ENCODE results near the gene IFT172.
"Not testable (repeated sequence)": the region's sequence is repeated elsewhere in the genome, so short reads cannot be mapped to it uniquely, and the experiment has no call there.

IFT172 gene

DNA sequence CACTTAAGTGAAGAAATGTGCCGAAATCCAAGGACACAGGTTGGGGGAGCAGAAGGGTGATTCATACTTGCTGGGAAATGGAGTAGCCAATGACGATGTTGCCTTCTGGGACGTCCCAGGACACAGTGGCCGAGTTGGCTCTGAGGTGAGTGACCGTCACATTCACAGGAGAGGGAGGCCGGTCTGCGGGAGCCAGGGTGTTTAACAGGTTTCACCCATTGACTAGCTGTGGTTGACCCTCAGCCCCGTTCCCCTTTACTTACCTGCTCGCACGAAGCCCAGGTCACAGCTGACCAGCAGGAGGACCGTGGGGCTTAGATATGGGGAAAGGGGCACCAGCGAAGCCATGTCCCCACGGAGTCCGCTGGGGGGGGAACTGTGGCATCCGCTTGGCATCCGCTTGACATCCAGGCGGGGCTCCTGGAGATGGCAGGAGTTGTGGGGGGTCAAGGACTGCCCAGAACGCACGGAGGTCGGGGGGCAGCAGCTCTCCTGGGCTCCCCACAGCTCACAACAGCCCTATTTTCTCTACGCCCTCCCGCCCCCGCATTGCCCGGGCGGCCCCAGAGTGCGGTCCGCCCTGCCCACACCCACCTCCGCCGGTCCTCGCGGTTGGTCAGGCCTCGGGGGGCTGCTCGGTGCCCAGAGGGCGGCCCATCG is 4.9 kb upstream of the IFT172 start:
- no peak for DNase-seq

DNA sequence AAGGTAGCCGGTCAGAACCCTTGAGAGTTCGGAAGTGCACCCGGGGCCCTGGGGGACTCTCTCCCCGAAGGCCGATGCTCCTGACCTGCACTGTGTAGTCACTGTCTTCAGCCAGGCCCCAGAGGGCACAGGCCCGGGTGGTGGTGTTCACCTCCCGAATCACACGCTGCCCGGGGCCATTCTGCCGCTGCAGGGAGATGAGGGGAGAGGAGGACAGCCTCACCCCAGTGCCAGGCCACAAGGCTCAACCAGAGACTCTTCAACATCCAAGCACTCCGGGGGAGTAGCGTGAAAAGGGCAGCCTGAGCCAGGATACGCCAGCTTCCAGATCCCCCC is 4.4 kb upstream of the IFT172 start:
- no peak for DNase-seq

DNA sequence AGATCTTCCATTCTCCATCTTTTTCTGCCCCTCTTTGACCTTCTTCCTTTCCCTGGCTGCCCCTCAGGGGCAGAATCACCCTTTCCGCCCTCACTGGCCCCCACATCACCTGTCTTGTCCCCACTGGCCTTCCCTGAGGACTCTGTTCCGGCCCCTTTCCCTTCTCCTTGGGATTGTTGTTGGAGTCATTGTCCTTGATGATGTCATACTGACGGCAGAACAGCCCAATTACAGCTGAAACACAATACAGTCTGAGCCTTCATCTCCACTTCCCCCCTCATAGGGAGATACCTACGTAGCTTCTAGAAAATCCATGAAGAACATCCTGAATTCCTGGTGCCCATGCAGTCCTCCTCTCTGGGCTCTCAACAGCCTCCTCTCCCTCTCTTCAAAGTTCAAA is 3.0 kb upstream of the IFT172 start:
- no peak for DNase-seq

DNA sequence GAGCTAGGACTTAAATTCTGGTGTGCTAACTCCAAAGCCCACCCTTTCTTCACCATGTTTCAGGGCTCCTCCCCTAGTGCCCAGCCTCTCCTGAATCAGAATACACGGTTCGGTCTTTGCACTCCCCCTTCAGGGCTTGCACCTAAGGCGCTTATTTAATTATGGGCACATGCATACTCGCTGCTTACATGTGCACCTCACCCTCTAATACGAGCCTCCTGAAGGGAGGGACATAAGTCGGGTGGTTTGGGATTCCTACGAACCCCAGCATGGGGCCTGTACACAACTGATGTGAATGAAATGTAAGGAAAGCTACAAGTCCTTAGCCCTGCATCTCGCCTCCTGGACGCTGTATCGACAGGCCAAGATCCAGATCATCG is 435 bp downstream of the IFT172 start:
- no peak for DNase-seq

DNA sequence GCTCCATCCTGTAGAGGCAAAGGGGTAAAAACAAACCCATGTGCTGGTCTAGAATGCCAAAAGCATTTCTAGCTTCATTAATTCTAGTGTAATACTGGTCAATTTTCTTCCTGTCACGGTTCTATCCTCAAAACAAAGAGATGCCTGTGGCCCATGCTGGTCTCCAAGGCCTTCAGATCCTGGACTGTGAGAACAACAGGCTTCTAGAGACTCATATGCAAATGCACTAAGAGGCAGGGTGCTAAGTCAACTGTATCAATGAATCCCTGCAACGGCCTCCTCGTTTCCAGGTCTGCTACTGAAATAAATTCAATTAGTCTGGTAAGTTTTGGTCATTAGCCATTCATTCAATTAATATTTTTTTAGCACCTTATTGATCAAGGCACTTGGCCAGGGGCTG is 4.0 kb downstream of the IFT172 start:
- no peak for DNase-seq

DNA sequence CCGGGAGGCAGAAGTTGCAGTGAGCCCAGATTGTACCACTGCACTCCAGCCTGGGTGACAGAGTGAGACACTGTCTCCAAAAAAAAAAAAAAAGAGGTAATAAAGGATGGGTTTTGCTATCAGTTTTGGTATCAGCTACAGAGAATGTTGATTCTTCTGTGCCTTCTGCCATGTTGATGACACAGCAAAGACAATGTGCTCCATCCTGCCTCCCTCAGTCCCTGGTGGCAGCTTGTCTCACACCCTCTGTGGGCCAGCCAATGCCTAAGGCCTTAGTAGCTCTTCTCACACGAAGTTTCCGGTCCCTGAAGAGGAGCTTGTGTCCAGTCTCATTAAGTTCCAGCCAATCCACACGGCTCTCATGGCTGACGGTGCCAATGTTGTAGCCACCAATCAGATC is 17.6 kb downstream of the IFT172 start:
- no peak for DNase-seq

DNA sequence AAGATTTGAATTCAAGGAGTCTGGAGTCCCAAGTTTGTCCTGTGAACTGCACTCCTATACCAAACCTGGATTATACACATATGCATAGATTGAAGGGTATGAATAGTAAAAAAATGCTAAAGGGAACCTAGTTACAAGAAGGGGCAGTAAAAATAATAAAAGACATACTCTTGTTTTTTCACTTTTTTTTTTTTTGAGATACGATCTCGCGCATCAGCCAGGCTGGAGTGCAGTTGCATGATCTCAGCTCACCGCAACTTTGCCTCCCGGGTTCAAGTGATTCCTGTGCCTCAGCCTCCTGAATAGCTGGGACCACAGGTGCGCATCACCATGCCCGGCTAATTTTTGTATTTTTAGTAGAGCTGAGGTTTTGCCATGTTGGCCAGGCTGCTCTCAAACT is 25.1 kb downstream of the IFT172 start:
- no peak for DNase-seq

DNA sequence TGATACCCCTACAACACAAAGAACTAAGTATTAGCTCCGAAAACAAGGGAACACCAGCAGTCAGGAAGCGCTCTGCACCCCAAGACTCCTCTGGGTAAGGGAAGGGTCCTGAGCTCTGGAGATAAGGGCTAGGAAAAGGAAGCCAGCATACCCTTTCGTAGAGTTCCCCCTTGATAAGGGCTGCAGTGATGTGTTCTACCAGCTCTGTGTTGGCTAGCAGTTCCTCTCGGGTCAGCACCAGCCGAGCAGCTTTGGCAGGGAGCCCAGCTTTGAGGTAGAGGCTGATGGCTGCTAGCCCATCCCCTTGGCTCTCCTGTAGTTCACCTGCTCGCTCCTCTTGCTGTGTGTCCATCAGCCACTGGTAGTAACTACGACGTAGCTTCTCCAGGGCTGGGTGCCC is 28.4 kb downstream of the IFT172 start:
- no peak for DNase-seq

DNA sequence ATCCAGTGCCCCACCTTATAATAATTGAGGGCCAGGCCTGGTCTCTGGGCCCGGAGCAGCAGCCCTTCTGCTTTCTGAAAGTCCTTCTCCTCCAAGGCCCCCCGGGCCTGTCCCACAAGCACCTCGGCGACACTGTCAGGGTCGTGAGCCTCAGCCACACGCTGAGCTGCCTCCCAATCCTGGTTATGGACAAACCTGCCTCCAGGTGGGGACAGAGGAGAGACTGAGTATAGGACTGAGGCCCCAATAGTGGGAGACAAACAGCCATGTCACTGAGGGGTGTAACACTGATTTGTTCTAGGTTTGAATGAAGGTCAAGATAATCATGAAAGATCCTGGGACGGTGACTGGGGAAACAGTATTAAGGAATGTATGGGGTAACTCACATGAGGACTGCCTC is 35.6 kb downstream of the IFT172 start:
- DNase-seq = no peak

DNA sequence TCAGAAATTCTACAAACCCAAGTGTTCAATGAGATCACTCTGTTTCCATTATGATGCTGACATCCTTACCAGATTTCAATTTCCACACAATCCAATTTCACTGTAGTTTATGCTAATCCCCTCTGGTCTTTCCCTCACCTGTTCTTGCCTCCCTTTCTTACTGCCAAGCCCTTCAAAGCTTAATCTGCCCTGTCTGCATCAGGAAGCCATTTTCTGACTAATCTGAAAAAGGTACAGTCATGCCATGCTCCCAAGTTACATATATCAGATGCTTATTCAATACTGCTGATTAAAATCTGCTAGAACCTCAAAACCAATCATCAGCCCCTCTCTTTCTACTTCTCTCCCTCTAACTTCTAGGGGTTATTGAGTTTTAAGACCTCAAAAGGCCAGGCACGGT is 38.4 kb downstream of the IFT172 start:
- DNase-seq = no peak

DNA sequence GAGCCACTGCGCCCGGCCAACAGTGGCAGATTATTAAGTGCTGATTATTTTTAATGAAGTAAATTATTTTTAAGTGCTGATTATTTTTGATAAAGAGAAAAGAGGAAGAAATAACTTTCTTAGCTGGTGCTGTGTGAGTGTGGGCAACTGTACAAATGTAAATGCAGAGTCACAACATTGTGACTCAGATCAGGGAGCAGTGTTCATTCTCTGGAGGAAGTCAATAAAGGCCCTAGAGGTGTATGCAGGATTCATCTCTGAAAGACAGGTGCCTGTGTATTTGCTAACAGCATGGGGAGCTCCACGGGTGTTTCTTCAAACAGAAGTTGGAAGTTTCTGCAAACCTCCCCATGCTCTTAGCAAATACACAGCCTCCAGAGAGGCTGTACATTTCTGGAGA is 41.2 kb downstream of the IFT172 start:
- DNase-seq = no peak

DNA sequence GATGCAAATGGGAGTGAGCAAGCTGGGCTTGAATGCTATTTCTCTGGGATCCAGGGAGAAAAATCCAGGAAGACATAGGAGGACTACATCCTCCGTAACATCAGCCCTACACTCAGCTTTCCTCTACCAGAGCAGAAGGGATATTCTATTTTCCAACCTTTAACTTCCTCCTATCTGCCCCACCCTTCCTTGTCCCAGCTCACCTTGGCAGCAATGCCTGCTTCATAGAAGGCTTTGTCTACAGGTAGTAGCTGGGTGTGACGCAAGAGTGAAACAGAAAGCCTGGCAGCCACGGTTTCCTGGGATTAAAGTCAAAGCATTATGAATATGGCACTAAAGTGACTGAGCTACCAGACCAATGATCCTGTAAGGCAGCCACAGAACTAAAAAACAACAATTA is 43.5 kb downstream of the IFT172 start:
- no peak for DNase-seq

DNA sequence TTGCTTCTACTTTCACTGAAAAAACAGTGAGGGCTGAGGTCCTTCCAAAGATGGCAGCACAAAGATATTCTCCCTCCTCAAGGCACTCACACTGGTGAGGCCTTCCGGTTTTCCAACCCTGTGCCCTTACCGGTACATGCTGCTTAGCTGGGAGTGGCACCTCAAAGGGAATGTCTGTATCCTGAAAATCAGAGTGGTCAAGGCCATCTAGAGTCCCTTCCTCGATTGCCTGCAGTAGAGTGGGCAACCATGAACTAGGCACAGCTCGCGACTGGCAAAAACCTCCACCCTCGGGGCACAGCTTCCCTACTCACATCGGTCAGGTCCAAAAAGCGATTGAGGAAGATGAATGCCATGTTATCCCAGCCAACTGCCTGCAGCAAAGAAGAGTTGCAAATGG is 43.9 kb downstream of the IFT172 start:
- no peak for DNase-seq

DNA sequence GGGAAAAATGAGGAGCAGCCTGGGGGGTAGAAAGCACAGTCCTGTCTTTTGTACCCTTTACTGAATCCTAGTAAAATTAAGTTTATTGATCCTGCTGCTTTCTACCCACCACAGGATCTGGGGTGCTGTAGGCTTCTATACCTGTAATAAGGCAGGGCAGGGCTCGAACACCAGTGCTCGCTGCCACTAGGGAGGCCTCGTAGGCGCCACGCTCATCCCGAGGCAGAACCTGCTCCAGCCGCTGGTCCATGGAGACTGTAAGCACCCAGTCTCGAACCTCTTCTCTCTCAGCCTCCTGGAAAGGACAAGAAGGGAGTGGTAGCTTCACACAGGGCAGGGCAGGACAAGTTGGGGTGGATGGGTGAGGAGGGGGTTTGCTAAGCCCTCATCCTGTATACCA is 44.4 kb downstream of the IFT172 start:
- no peak for DNase-seq

DNA sequence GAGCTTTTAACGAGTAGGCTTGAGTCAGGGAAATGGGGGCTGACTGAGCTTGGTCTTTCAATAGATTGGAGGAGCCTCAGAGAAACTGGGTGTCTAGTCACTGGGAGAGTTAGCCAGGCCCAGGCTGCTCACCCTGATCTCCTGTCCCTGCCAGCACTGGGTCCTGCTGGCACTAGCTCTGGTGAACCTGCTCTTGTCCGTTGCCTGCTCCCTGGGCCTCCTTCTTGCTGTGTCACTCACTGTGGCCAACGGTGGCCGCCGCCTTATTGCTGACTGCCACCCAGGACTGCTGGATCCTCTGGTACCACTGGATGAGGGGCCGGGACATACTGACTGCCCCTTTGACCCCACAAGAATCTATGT is 46.6 kb downstream of the IFT172 start:
- DNase-seq = no peak

DNA sequence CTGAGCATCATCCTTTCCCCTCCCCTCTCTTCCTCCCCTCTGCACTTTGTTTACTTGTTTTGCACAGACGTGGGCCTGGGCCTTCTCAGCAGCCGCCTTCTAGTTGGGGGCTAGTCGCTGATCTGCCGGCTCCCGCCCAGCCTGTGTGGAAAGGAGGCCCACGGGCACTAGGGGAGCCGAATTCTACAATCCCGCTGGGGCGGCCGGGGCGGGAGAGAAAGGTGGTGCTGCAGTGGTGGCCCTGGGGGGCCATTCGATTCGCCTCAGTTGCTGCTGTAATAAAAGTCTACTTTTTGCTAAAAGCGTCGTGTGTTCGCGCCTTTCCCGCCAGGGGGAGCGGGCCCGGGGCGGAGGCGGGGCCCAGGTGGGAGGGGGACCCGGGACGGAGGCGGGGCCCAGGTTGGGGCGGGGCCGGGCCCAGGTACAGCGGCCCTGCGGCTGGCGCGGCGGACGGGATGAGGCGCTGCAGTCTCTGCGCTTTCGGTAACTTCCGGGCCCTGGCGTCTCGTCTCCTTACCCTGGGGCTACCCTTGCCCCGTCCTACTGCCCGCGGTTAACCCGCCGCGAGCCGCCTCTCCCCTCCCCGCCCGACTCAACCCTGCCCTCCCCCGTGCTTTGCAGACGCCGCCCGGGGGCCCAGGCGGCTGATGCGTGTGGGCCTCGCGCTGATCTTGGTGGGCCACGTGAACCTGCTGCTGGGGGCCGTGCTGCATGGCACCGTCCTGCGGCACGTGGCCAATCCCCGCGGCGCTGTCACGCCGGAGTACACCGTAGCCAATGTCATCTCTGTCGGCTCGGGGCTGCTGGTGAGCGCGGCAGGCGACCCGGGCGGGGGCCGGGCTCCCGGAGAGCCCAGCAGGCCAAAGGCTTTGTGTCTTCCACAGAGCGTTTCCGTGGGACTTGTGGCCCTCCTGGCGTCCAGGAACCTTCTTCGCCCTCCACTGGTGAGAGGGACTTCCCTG is 47.3 kb downstream of the IFT172 start, which contains the start of gene KRTCAP3:
Gene KRTCAP3, plus strand, starts transcription at position 424 of the 962 bp plus-strand sequence. Its CDS starts 32 bp downstream, at position 456.
- DNase-seq = no peak

DNA sequence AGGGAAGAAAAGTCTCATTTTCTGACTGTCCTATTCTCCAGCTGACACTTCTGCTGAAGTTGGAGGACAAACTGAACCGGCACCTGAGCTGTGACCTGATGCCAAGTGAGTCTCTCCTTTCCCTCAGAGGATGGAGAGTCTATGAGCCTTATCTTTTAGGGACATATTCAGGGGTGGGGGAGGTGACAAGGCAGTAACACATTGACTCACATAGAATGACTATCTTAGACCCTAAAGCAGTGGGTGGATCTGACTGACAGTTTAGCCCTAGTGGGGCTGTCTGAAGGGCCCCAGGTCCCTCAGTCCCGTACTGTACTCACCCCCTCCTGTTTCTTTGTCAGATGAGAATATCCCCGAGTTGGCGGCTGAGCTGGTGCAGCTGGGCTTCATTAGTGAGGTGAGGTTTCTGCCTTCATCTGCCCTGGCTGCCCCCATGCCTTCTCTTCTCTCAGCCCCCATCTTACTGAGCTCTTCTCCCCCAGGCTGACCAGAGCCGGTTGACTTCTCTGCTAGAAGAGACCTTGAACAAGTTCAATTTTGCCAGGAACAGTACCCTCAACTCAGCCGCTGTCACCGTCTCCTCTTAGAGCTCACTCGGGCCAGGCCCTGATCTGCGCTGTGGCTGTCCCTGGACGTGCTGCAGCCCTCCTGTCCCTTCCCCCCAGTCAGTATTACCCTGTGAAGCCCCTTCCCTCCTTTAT is 48.2 kb downstream of the IFT172 start:
- DNase-seq = no peak

DNA sequence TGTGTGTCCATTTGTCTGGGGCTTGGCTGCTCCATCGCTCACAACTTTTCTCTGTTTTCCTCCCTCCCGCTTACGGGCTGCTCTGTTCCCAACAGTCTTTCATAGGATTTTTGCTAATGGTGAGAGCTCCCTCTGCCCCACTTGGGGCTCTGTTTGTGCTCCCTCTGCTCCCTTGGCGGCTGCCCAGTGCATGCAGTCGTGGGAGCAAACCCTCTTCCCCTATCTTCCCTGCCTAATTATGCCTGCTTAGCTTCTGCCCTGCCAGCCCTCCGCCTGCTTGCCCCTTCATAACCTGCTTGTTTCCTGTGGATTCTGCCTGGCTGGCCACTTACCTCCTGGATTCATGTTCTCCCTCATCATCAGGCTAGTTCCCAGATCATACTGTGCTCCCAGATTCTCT is 53.9 kb downstream of the IFT172 start:
- DNase-seq = no peak

DNA sequence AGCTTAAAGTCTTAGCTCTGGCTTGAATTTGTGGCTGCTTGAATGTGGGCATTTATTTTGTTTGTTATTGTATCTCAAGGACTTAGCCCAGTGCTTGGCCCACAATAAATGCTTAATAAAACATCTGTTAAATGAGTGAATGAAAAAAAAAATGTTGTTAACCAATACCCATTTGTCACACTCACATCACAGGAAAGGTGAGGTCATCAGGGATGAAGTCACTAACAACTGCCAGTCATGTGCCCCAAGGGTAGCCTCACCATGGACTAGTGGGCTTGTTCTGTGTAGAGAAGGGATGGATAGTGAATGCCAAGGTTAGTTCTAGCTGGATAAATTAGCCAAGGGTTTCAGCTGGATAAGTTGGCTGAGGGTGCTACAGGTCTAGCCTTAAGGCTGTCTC is 58.1 kb downstream of the IFT172 start:
- no peak for DNase-seq

DNA sequence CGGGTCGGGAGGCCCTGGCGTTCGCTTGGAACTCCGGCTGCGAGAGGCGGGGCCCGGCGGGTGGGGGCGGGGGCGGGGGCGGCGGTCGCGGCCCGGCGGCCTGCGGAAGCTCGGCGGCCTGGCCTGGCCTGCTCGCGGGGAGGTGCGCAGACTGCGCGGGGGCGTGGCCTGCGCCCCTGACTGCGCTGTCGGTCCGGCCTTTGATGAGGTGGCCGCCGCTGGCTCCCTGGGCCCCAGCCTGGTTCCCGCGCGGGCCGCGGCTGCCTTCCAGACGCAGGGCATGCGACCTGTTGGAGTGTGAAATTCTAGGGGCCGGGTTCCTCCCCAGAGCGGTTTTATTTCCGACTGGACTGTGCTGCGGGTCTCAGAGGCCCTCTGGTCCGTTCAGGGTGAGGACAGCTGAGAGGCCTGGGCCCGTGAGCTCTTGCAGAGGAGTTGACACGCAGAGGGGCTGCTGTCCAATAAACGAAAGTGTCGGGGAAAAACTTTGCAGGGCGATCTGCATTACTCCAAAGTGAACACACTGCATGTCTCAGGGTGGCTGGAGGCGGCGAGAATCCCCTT is 60.5 kb downstream of the IFT172 start:
- peak; percentile 80 for DNase-seq

DNA sequence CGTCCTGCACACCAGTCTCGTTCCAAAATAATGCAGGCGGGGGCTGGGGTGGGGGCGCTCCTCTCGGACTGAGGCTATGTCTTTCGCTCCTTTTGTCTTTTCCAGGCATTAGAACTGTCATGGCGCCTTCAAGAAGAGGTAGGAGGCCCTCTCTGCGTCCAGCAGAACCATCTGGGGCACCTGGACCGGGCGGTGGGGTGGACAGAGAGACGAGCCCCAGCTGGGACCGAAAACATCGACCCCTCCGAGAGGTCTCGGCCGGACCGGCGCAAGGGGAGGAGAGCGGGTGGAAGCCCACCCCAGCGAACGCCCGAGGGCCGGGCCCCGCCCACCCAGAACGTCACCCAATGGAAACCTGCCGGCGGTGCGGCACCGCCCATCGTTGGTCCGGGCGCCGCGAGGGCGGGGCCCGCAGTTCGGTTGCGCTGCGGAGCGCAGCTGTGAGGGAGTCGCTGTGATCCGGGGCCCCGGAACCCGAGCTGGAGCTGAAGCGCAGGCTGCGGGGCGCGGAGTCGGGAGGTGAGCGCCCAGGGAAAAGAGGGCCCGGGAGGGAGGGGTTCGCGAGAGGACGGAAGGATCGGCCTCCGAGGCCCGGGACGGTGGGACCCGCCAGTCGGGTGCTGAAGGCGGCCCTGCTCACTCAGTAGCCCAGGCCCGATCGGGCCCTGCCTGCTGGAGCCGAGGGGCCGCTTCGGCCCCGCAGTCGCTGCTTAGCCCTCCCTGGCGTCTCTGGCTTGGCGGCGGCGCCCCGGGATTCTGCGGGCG is 61.1 kb downstream of the IFT172 start, which contains the start of gene NRBP1:
Gene NRBP1, plus strand, starts transcription at position 419 of the 765 bp plus-strand sequence. CDS start 4,643 bp downstream, outside the sequence.
- DNase-seq = peak; percentile 81

DNA sequence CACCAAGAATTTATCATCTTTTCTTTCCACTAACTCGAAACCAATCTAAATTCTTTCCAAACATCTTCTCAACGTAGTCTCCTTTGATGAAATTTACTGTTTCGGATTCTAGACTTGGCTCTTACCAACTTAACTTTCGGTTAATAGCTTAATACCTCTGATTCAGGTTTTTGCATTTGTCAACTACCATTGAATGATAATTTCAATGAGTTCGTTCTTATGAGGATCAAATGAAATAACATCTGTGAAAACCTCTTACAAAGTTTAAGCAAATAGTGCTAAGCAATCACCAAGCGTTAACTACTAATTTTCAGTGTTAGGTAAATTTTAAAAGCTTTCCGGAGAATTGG is 61.7 kb downstream of the IFT172 start:
- DNase-seq = no peak

DNA sequence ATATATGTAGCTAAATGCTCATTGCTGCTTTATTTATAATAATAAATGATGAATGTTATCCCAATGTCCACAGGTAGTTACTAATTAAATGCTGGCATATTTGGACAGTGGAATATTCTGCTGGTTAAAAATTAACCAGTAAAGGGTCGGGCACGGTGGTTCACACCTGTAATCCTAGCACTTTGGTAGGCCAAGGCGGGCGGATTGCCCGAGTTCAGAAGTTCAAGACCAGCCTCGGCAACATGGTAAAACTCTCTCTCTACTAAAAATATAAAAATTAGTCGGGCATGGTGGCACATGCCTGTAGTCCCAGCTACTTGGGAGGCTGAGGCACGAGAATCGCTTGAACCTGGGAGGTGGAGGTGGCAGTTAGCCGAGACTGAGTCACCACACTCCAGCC is 64.5 kb downstream of the IFT172 start:
- DNase-seq = not testable (repeated sequence)

All from KG1 (cell line).